Measurements from ENCODE around the gene GAPDHS.

DNA sequence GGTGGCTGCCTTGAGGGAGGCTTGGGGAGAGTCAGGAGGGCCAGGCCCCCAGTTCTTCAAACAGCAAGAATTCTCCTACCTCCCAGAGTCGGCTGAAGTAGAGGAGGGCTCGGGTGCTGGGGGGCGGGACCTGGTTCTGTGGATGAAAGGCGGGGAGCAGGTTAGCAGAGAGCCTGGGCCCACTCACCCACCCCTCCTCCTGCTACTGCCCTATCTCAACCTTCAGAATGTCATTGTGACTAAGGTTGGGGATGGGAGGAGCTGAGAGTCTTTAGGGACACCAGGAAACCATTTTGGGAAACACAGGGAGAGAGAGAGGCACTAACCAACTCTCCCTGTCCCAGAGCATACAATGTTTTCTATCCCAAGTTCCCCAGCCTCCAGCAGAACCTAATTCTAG, 30.5 kb upstream of the GAPDHS start:
- TF ChIP-seq, protein P1, sequence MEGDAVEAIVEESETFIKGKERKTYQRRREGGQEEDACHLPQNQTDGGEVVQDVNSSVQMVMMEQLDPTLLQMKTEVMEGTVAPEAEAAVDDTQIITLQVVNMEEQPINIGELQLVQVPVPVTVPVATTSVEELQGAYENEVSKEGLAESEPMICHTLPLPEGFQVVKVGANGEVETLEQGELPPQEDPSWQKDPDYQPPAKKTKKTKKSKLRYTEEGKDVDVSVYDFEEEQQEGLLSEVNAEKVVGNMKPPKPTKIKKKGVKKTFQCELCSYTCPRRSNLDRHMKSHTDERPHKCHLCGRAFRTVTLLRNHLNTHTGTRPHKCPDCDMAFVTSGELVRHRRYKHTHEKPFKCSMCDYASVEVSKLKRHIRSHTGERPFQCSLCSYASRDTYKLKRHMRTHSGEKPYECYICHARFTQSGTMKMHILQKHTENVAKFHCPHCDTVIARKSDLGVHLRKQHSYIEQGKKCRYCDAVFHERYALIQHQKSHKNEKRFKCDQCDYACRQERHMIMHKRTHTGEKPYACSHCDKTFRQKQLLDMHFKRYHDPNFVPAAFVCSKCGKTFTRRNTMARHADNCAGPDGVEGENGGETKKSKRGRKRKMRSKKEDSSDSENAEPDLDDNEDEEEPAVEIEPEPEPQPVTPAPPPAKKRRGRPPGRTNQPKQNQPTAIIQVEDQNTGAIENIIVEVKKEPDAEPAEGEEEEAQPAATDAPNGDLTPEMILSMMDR (conservative IDR thresholded peaks at IDR 0.05; ENCODE audit: low read depth, low read length), result no peak
- no peak for TF ChIP-seq EZH2 (IDR thresholded peaks at IDR 0.05; ENCODE audit: low read length, unreplicated experiment)

All from PC-3 (cell line).